AG09319 (cell line): ENCODE data around the gene VWCE.

Source experiments
- DNase-seq: peaks from one replicate; pipeline ENCODE4 v3.0.0-alpha.2; 2010; ENCODE audit warnings: low read depth; ENCODE audit errors: extremely low read depth
- TF ChIP-seq, protein P1 (sequence below): IDR thresholded peaks from 2 replicates; pipeline ENCODE4 v1.5.1; 2011; ENCODE audit warnings: low read depth, mild to moderate bottlenecking, inconsistent platforms, low read length, moderate library complexity

VWCE gene

GRCh38 chr11:61280883-61281580 is 14.1 kb downstream of the VWCE start:
- TF ChIP-seq, protein P1, sequence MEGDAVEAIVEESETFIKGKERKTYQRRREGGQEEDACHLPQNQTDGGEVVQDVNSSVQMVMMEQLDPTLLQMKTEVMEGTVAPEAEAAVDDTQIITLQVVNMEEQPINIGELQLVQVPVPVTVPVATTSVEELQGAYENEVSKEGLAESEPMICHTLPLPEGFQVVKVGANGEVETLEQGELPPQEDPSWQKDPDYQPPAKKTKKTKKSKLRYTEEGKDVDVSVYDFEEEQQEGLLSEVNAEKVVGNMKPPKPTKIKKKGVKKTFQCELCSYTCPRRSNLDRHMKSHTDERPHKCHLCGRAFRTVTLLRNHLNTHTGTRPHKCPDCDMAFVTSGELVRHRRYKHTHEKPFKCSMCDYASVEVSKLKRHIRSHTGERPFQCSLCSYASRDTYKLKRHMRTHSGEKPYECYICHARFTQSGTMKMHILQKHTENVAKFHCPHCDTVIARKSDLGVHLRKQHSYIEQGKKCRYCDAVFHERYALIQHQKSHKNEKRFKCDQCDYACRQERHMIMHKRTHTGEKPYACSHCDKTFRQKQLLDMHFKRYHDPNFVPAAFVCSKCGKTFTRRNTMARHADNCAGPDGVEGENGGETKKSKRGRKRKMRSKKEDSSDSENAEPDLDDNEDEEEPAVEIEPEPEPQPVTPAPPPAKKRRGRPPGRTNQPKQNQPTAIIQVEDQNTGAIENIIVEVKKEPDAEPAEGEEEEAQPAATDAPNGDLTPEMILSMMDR = no peak
- no peak for DNase-seq

- TF ChIP-seq, protein P1 = no peak
- no peak for DNase-seq
These were observed 15.0 kb downstream of the VWCE start for GRCh38 chr11:61279934-61280659.

DNA sequence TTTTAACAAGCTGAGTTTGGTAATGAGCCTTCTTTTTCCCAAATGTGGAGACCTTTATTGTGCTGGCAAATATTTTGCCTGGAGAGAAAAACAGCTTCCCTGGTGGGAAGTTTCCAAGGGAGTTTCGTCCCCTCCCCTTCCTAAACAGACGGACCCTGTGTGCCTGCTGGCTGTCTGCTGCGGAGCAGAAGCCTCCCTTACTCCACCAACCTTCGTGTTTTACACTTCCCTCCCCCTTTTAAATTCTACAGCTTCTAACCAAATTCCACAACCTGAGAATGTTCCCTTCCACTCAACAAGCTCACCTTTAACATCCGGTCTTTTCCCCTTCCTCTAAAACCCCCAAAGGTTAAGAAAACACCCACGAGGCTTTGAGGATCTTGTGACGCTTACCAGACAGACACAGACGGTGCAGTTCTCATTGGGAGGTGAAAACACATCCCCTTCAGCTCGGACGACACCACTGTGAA is 17.1 kb downstream of the VWCE start:
- TF ChIP-seq, protein P1 = no peak
- no peak for DNase-seq

- TF ChIP-seq, protein P1 = no peak
- DNase-seq = no peak
These were observed 17.7 kb downstream of the VWCE start for GRCh38 chr11:61277186-61278000.

GRCh38 chr11:61275191-61275590 is 19.9 kb downstream of the VWCE start:
- TF ChIP-seq, protein P1 = no peak
- no peak for DNase-seq

- DNase-seq = no peak
- TF ChIP-seq, protein P1 = no peak
These were observed 21.0 kb downstream of the VWCE start for GRCh38 chr11:61274084-61274483.
